ENCODE measurements around the gene TMBIM6.

The TMBIM6 gene

DNA sequence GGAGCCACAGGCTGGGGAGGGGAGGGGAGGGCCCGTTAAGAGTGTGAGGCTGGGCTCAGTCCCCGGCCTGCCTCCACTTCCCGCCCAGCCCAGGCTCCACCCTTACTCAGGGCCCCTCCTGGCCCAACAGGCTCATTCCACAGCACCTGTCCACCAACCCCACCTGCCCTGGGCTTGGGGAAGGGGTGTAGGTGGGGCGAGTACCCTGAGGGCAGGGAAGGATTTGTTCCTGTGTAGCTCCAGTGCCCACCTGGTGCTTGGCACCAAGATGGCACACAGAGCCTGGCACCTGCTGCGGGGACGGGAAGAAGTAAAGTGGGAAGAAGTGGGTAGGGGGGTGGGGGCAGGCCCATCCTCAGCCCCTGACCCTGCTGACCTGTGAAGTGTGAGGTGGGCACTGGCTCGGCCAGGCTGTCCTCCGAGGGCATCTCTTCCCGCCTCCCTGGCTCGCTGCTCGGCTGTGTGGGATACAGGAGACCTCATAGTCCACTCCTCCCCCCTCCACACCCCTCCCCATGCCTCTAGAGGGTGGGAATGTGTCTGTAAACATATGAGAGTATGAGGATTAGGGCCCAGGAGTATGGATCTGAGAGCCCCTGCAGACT is 51.7 kb downstream of the TMBIM6 start:
- TF ChIP-seq FOXP2 (optimal IDR thresholded peaks at IDR 0.05; ENCODE audit: borderline replicate concordance, extremely low read depth, extremely low read length, insufficient read depth) (no peak), TAF1 (IDR thresholded peaks at IDR 0.05; ENCODE audit: borderline replicate concordance, insufficient read depth, low read length) (no peak), POLR2AphosphoS5 (IDR thresholded peaks at IDR 0.05; ENCODE audit: low read depth, low read length) (no peak), SIN3A (IDR thresholded peaks at IDR 0.05; ENCODE audit: borderline replicate concordance, insufficient read depth, low read length) (no peak)
- TF ChIP-seq, protein P1, sequence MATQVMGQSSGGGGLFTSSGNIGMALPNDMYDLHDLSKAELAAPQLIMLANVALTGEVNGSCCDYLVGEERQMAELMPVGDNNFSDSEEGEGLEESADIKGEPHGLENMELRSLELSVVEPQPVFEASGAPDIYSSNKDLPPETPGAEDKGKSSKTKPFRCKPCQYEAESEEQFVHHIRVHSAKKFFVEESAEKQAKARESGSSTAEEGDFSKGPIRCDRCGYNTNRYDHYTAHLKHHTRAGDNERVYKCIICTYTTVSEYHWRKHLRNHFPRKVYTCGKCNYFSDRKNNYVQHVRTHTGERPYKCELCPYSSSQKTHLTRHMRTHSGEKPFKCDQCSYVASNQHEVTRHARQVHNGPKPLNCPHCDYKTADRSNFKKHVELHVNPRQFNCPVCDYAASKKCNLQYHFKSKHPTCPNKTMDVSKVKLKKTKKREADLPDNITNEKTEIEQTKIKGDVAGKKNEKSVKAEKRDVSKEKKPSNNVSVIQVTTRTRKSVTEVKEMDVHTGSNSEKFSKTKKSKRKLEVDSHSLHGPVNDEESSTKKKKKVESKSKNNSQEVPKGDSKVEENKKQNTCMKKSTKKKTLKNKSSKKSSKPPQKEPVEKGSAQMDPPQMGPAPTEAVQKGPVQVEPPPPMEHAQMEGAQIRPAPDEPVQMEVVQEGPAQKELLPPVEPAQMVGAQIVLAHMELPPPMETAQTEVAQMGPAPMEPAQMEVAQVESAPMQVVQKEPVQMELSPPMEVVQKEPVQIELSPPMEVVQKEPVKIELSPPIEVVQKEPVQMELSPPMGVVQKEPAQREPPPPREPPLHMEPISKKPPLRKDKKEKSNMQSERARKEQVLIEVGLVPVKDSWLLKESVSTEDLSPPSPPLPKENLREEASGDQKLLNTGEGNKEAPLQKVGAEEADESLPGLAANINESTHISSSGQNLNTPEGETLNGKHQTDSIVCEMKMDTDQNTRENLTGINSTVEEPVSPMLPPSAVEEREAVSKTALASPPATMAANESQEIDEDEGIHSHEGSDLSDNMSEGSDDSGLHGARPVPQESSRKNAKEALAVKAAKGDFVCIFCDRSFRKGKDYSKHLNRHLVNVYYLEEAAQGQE (IDR thresholded peaks at IDR 0.05; ENCODE audit: insufficient read depth in 1 of 2, low read depth in 2 of 2, low read length in 2 of 2), result no peak

DNA sequence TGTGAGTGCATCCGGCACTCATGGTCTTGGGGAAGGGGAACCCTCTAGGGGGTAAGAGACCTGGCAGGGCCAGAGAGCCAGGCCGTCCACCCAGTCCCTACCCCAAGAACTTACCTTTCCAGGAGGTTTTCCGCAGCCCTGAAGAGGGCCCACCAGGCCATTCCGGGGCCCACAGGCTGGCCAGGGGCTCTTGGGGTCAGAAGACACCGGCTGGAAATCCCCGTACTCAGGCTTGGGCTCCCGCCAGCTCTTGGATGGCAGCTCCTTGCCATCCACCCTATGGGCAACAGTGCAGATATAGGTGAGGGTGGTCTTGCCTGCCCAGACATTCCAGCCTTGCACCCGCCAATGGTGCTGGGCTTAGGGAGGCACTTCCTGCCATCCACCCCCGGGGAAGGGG is 52.3 kb downstream of the TMBIM6 start:
- TF ChIP-seq SIN3A (IDR thresholded peaks at IDR 0.05; ENCODE audit: borderline replicate concordance, insufficient read depth, low read length) (no peak), POLR2AphosphoS5 (IDR thresholded peaks at IDR 0.05; ENCODE audit: low read depth, low read length) (no peak), TAF1 (IDR thresholded peaks at IDR 0.05; ENCODE audit: borderline replicate concordance, insufficient read depth, low read length) (no peak), FOXP2 (optimal IDR thresholded peaks at IDR 0.05; ENCODE audit: borderline replicate concordance, extremely low read depth, extremely low read length, insufficient read depth) (no peak)
- TF ChIP-seq, protein P1 (IDR thresholded peaks at IDR 0.05; ENCODE audit: insufficient read depth in 1 of 2, low read depth in 2 of 2, low read length in 2 of 2), result no peak

DNA sequence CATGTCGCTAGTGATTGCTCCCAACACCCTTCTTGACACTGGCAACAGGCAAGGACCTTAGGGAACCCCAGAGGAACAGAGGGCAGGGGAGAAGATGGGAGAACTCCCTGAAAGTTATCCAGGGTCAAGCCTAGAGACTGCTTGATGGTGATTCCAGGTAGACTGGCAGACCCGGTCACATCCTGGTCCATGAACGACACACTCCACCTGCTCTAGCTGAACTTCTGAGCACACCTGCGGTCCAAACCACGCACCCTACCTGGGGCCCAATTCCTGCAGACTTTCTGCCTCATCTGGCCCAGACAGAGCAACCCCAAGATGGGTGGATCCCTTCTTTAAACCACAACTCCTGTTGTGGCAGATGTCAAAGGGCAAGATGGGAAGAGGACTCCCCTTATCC is 52.7 kb downstream of the TMBIM6 start:
- TF ChIP-seq FOXP2 (optimal IDR thresholded peaks at IDR 0.05; ENCODE audit: borderline replicate concordance, extremely low read depth, extremely low read length, insufficient read depth) (no peak), SIN3A (IDR thresholded peaks at IDR 0.05; ENCODE audit: borderline replicate concordance, insufficient read depth, low read length) (no peak), POLR2AphosphoS5 (IDR thresholded peaks at IDR 0.05; ENCODE audit: low read depth, low read length) (no peak), TAF1 (IDR thresholded peaks at IDR 0.05; ENCODE audit: borderline replicate concordance, insufficient read depth, low read length) (no peak)
- TF ChIP-seq, protein P1 (IDR thresholded peaks at IDR 0.05; ENCODE audit: insufficient read depth in 1 of 2, low read depth in 2 of 2, low read length in 2 of 2), result no peak

DNA sequence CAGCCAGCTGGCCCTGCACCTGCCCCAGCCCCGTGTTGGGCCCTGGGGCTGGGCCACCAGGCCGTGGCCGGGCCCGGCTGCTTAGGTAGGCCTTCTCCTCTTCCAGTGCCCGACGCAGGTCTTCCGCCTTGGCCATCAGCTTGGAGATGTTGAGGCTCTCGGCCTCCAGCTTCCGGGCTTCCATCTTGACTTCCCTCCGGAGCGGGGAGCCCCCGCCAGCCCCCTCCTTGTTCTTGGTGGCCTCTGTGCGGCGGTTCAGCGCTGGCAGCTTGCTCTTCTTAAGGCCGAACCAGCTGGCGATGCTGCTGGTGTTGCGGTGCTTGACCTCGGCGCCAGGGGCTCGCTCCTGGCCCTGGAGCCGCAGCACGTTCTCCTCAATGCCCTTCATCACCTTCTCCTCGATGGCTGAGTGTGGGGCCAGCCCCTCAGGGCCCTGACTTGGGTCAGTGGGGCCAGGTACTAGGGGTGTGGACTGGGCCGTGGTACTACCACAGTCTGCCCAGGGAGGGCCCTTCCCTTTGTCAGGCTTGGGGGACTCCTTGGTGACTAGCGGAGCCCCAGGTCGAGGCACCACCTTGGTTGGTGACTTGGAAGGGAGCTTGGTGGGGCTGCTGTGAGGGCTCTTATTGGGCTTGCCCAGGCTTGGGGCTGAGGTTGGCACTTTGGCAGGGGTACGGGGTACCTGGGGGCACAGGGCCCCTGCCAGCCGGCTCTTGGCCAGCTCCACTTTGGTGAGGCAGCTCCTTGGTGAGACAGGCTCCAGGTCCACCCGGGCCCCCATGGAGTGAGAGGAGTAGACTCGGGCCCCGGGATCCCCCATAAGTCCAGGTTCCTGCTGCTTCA is 53.7 kb downstream of the TMBIM6 start:
- TF ChIP-seq SIN3A (IDR thresholded peaks at IDR 0.05; ENCODE audit: borderline replicate concordance, insufficient read depth, low read length), result no peak
- TF ChIP-seq, protein P1 (IDR thresholded peaks at IDR 0.05; ENCODE audit: insufficient read depth in 1 of 2, low read depth in 2 of 2, low read length in 2 of 2), result no peak
- no peak for TF ChIP-seq TAF1 (IDR thresholded peaks at IDR 0.05; ENCODE audit: borderline replicate concordance, insufficient read depth, low read length)
- TF ChIP-seq FOXP2 (optimal IDR thresholded peaks at IDR 0.05; ENCODE audit: borderline replicate concordance, extremely low read depth, extremely low read length, insufficient read depth), result no peak
- TF ChIP-seq POLR2AphosphoS5 (IDR thresholded peaks at IDR 0.05; ENCODE audit: low read depth, low read length), result no peak

Measured in PFSK-1 (cell line).